Measurements from ENCODE around the gene LRRN4.

GRCh38 chr20:6038256-6038655 is 15.6 kb downstream of the LRRN4 start:
- TF ChIP-seq POLR2AphosphoS5 (IDR thresholded peaks at IDR 0.05; ENCODE audit: insufficient read depth in 1 of 2, low read depth in 1 of 2) (no peak), CTCF (IDR thresholded peaks at IDR 0.05) (no peak), POLR2A (IDR thresholded peaks at IDR 0.05) (no peak)
